CD4-positive, alpha-beta memory T cell (primary cell): ENCODE data around the gene MLLT1. TPM values are rescaled to one million over a fixed set of nuclear protein-coding genes. Genes with fewer than 3 reads are reported as not detected.

ENCODE experiments used
- CTCF ChIA-PET: fragments of 350-600 bp; sonication (Branson Sonifier 250); formaldehyde crosslinking; loops from one replicate; lab custom pipeline; 2021; ENCODE audit warnings: inconsistent platforms; ENCODE audit not compliant: partially characterized antibody; lab: Charles Lee
- POLR2A ChIA-PET: fragments of 350-600 bp; sonication (Branson Sonifier 250); formaldehyde crosslinking; loops from one replicate; lab custom pipeline; 2021; ENCODE audit not compliant: partially characterized antibody; lab: Charles Lee
- DNase-seq, 5 donors: peaks; one replicate each; pipeline versions ENCODE4 v3.0.0 to v3.0.0-alpha.2; 2020 to 2022; ENCODE audit warnings: mixed read lengths in 1 of 5
- H3K27ac ChIP-seq: one replicate; pipeline ENCODE4 v1.7.0; 2013; ENCODE audit warnings: low read depth, low read length
- H3K27me3 ChIP-seq: 2 replicates; pipeline ENCODE4 v1.7.0; 2013; ENCODE audit warnings: mild to moderate bottlenecking, low read length, moderate library complexity; ENCODE audit not compliant: insufficient read depth
- H3K36me3 ChIP-seq: 2 replicates; pipeline ENCODE4 v1.7.0; 2013; ENCODE audit warnings: mild to moderate bottlenecking, low read length, moderate library complexity; ENCODE audit not compliant: insufficient read depth
- H3K4me1 ChIP-seq: 2 replicates; pipeline ENCODE4 v1.7.0; 2013; ENCODE audit warnings: mild to moderate bottlenecking, low read length, moderate library complexity; ENCODE audit not compliant: insufficient read depth
- H3K4me3 ChIP-seq, 2 donors: one replicate each; pipeline ENCODE4 v1.7.0; 2013; ENCODE audit warnings: low read length in 2 of 2, mild to moderate bottlenecking in 1 of 2
- H3K9me3 ChIP-seq, 2 donors: one replicate each; pipeline ENCODE4 v1.7.0; 2013; ENCODE audit warnings: low read length in 2 of 2, control low read depth in 1 of 2; ENCODE audit not compliant: control insufficient read depth in 1 of 2
- H3K27ac Mint-ChIP-seq, 7 donors: one replicate each; pipeline ENCODE4 v1.8.0; 2020 to 2021; ENCODE audit warnings: mixed read lengths in 7 of 7, mild to moderate bottlenecking in 6 of 7, inconsistent platforms in 3 of 7, moderate library complexity in 3 of 7
- H3K27me3 Mint-ChIP-seq, 2 donors: one replicate each; pipeline ENCODE4 v1.8.0; 2020 to 2021; ENCODE audit warnings: mixed read lengths in 2 of 2
- H3K36me3 Mint-ChIP-seq, 2 donors: one replicate each; pipeline ENCODE4 v1.8.0; 2020 to 2021; ENCODE audit warnings: mixed read lengths in 2 of 2, inconsistent platforms in 1 of 2, mild to moderate bottlenecking in 1 of 2
- H3K4me1 Mint-ChIP-seq, 4 donors: one replicate each; pipeline ENCODE4 v1.8.0; 2020 to 2021; ENCODE audit warnings: mixed read lengths in 4 of 4, mild to moderate bottlenecking in 1 of 4
- H3K4me3 Mint-ChIP-seq, 8 donors: one replicate each; pipeline ENCODE4 v1.8.0; 2020 to 2021; ENCODE audit warnings: mixed read lengths in 8 of 8, mild to moderate bottlenecking in 7 of 8, moderate library complexity in 6 of 8, inconsistent platforms in 3 of 8
- H3K9me3 Mint-ChIP-seq, 8 donors: one replicate each; pipeline ENCODE4 v1.8.0; 2020 to 2021; ENCODE audit warnings: mixed read lengths in 8 of 8, mild to moderate bottlenecking in 5 of 8, inconsistent platforms in 3 of 8, moderate library complexity in 1 of 8
- intact Hi-C: fragments of 100-400 bp; cut with micrococcal nuclease; formaldehyde crosslinking; loops from one replicate; pipeline ENCODE4 v1.15.1; 2023
- polyA plus RNA-seq, 2 donors: library from polyadenylated mRNA; unstranded; fragments of 300-500 nt; fragmentation: Illumina TruSeq; gene quantifications; one replicate each; pipeline ENCODE4 v1.2.3, GENCODE V29; 2021
- total RNA-seq, 2 experiments: library from RNA; stranded (reverse); gene quantifications; one replicate each; pipeline ENCODE4 v1.2.3, GENCODE V29; 2021

Gene MLLT1
- total and polyA plus RNA-seq, 4 experiments from 2014 or later: 0.50 to 41.7 (median 21.6) TPM

GRCh38 chr19:6204866-6205723, 74.7 kb downstream of the MLLT1 start:
- H3K27me3 ChIP-seq: peaks cover 2% of the 10 kb centered on the region
- CTCF ChIA-PET: interaction anchor here (1.3 kb wide), 1 partner anchor 14 kb away, joined by 3 read pairs; no protein-coding TSS in a partner anchor
- no peaks in the 10 kb centered on the region for H3K9me3 ChIP-seq
- no peak overlapping the region for H3K27ac ChIP-seq
- POLR2A ChIA-PET: no interaction called here
- H3K9me3 Mint-ChIP-seq: no peaks in the 10 kb centered on the region
- peaks cover 2 to 4% of the 10 kb centered on the region in 2 donors for H3K27me3 Mint-ChIP-seq
- no peaks in the 10 kb centered on the region for H3K36me3 Mint-ChIP-seq
- H3K4me1 ChIP-seq: no peaks in the 10 kb centered on the region
- intact Hi-C loops: no loop called here
- H3K4me3 Mint-ChIP-seq: no peak overlapping the region
- H3K4me1 Mint-ChIP-seq: peaks cover 0 to under 1% (median 0%) of the 10 kb centered on the region in 4 donors
- no peak for DNase-seq
- H3K27ac Mint-ChIP-seq: no peak overlapping the region
- H3K36me3 ChIP-seq: no peaks in the 10 kb centered on the region
- H3K4me3 ChIP-seq: no peak overlapping the region

DNA sequence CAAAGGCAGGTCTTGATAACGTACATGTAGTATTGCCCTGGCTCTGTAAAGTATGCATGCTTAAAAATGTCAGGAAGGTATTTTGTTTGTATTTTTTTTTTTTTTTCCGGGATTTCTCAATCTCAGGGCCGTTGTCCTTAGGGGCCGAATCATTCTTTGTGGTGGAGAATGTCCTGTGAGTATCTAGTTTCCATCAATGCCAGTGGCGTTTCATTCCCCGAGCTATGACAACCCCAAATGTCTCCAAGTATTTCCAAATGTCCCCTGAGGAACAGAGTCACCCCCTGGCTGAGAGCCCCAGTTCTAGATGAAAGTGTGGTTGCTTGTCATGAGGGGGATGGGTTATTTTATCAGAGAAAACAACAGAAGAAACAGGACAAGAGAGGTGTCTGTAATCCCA, 75.6 kb downstream of the MLLT1 start:
- H3K9me3 Mint-ChIP-seq: peaks cover 0 to 5% (median 0%) of the 10 kb centered on the region in 8 donors
- intact Hi-C loops: no loop called here
- no peaks in the 10 kb centered on the region for H3K9me3 ChIP-seq
- peaks cover 0 to 1% of the 10 kb centered on the region in 2 donors for H3K36me3 Mint-ChIP-seq
- no peak overlapping the region for H3K27ac ChIP-seq
- CTCF ChIA-PET: interaction anchor here (1.3 kb wide), 1 partner anchor 15 kb away, joined by 3 read pairs; no protein-coding TSS in a partner anchor
- H3K4me3 ChIP-seq: no peak overlapping the region
- H3K27me3 ChIP-seq: peaks cover 2% of the 10 kb centered on the region
- H3K36me3 ChIP-seq: no peaks in the 10 kb centered on the region
- peaks cover 2 to 4% of the 10 kb centered on the region in 2 donors for H3K27me3 Mint-ChIP-seq
- no peak overlapping the region for H3K27ac Mint-ChIP-seq
- H3K4me1 ChIP-seq: peaks cover under 1% of the 10 kb centered on the region
- H3K4me1 Mint-ChIP-seq: peaks cover 3 to 9% (median 5%) of the 10 kb centered on the region in 4 donors
- no peak overlapping the region for H3K4me3 Mint-ChIP-seq
- POLR2A ChIA-PET: no interaction called here
- no peak for DNase-seq

GRCh38 chr19:6199240-6199994, 80.4 kb downstream of the MLLT1 start:
- peak; percentile 99 to 100 (median 99) for DNase-seq
- Mint-ChIP-seq H3K9me3 (peaks cover 0 to 10% (median 0%) of the 10 kb centered on the region in 8 donors), H3K4me1 (peaks cover 10 to 21% (median 10%) of the 10 kb centered on the region in 4 donors), H3K27me3 (peaks cover 2 to 4% of the 10 kb centered on the region in 2 donors), H3K27ac (peak overlapping the region; percentile 83 to 98 (median 95)), H3K36me3 (peaks cover 7 to 15% of the 10 kb centered on the region in 2 donors), H3K4me3 (peak overlapping the region; percentile 88 to 97 (median 94))
- CTCF ChIA-PET: interaction anchor here (1.1 kb wide), 1 partner anchor 19 kb away, joined by 3 read pairs; no protein-coding TSS in a partner anchor
- intact Hi-C loops: loop anchor here (1.0 kb wide), 2 partner anchors 81 to 162 kb away; partner anchors contain the start of gene CLPP
- peaks cover 13% of the 10 kb centered on the region for H3K4me1 ChIP-seq
- H3K27me3 ChIP-seq: peaks cover 2% of the 10 kb centered on the region
- H3K36me3 ChIP-seq: no peaks in the 10 kb centered on the region
- H3K9me3 ChIP-seq: no peaks in the 10 kb centered on the region
- peak overlapping the region; percentile 52 to 89 for H3K4me3 ChIP-seq
- peak overlapping the region; percentile 64 for H3K27ac ChIP-seq
- POLR2A ChIA-PET: no interaction called here

DNA sequence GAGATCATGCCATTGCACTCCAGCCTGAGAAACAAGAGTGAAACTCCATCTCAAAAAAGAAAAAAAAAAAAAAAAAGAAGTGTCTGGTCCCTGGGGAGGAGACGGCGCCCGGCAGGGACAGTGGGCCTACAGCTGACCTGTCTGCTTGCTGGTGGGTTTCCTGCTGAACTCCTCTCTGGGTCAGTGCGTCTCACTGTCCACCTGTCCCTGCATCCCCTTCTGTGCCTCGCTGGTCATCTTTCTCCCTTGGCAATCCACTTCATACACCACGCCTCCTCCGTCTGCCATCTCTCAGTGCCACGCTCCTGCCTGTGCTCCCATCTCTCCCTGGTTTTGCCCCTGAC, 80.9 kb downstream of the MLLT1 start:
- intact Hi-C loops: loop anchor here (1.0 kb wide), 2 partner anchors 81 to 162 kb away; partner anchors contain the start of gene CLPP
- CTCF ChIA-PET: interaction anchor here (1.1 kb wide), 1 partner anchor 20 kb away, joined by 3 read pairs; no protein-coding TSS in a partner anchor
- Histone ChIP-seq H3K4me3 (peak overlapping the region; percentile 52 to 89), H3K4me1 (peaks cover 13% of the 10 kb centered on the region), H3K27me3 (no peaks in the 10 kb centered on the region), H3K9me3 (no peaks in the 10 kb centered on the region), H3K36me3 (no peaks in the 10 kb centered on the region), H3K27ac (peak overlapping the region; percentile 64)
- POLR2A ChIA-PET: no interaction called here
- H3K36me3 Mint-ChIP-seq: peaks cover 7 to 15% of the 10 kb centered on the region in 2 donors
- H3K4me3 Mint-ChIP-seq: peak overlapping the region; percentile 88 to 97 (median 94)
- peaks cover 0 to 10% (median 0%) of the 10 kb centered on the region in 8 donors for H3K9me3 Mint-ChIP-seq
- no peak for DNase-seq
- H3K27ac Mint-ChIP-seq: peak overlapping the region; percentile 83 to 98 (median 95)
- H3K27me3 Mint-ChIP-seq: peaks cover 2 to 4% of the 10 kb centered on the region in 2 donors
- H3K4me1 Mint-ChIP-seq: peaks cover 10 to 21% (median 10%) of the 10 kb centered on the region in 4 donors

DNA sequence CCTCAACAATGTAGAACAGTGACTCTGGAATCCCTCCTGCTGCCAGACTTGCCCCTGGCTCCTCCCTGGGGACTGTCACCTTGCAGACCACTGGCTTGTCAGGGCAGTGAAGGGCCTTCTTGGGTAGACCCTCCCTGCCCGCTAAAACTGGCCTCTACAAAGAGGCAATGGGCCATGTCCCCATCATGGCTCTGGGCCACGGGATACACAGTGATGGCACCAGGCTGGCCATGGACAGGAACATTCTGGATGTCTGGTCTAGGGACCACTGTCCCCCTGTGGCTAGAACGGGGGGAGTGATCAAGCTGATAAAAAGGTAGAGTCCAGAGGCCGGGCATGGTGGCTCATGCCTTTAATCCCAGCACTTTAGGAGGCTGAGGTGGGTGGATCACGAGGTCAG, 83.4 kb downstream of the MLLT1 start:
- Histone ChIP-seq H3K36me3 (no peaks in the 10 kb centered on the region), H3K27me3 (no peaks in the 10 kb centered on the region), H3K9me3 (no peaks in the 10 kb centered on the region), H3K27ac (no peak overlapping the region), H3K4me1 (peaks cover 13% of the 10 kb centered on the region), H3K4me3 (no peak overlapping the region)
- peaks cover 10 to 21% (median 10%) of the 10 kb centered on the region in 4 donors for H3K4me1 Mint-ChIP-seq
- H3K9me3 Mint-ChIP-seq: peaks cover 0 to 10% (median 0%) of the 10 kb centered on the region in 8 donors
- ChIA-PET CTCF (interaction anchor here (1.1 kb wide), 1 partner anchor 10 kb away, joined by 3 read pairs; no protein-coding TSS in a partner anchor), POLR2A (no interaction called here)
- H3K27ac Mint-ChIP-seq: peak overlapping the region in 2 of 7 donors; percentile 3 to 64
- DNase-seq: no peak
- intact Hi-C loops: no loop called here
- H3K27me3 Mint-ChIP-seq: no peaks in the 10 kb centered on the region
- peaks cover 15 to 27% of the 10 kb centered on the region in 2 donors for H3K36me3 Mint-ChIP-seq
- no peak overlapping the region for H3K4me3 Mint-ChIP-seq

DNA sequence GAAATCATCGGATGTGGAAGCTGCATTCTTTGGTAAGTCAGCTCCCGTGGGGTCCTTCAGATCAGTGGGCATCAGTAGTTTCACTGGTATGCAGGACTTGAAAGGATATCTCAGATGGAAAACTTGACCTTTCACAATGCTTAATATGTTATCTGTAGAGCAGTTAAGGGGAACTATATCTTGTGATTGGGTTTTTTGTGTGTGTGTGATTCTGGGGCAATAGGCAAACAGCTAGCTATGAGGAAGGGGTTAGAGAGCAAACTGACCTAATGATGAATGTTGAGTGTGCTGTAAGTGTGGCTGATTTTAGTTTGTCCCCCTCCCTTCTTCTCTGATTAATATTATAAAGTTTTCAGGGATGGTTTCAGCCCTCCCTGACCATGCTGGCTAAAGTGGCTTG, 91.0 kb downstream of the MLLT1 start:
- Histone ChIP-seq H3K4me3 (no peak overlapping the region), H3K27me3 (no peaks in the 10 kb centered on the region), H3K9me3 (no peaks in the 10 kb centered on the region), H3K27ac (no peak overlapping the region), H3K4me1 (no peaks in the 10 kb centered on the region), H3K36me3 (no peaks in the 10 kb centered on the region)
- peaks cover 11 to 19% of the 10 kb centered on the region in 2 donors for H3K36me3 Mint-ChIP-seq
- no peak overlapping the region for H3K27ac Mint-ChIP-seq
- no peaks in the 10 kb centered on the region for H3K4me1 Mint-ChIP-seq
- intact Hi-C loops: no loop called here
- DNase-seq: no peak
- CTCF ChIA-PET: no interaction called here
- H3K4me3 Mint-ChIP-seq: no peak overlapping the region
- POLR2A ChIA-PET: no interaction called here
- peaks cover 5 to 25% (median 9%) of the 10 kb centered on the region in 8 donors for H3K9me3 Mint-ChIP-seq
- H3K27me3 Mint-ChIP-seq: peaks cover 6 to 8% of the 10 kb centered on the region in 2 donors
